MCF 10A (cell line): ENCODE results near the gene MRFAP1L1. TPM values are rescaled to one million over a fixed set of nuclear protein-coding genes. Genes with fewer than 3 reads are reported as not detected.
"Not testable (repeated sequence)": the region's sequence is repeated elsewhere in the genome, so short reads cannot be mapped to it uniquely, and the experiment has no call there.

Experiments used
- Bru-seq: library from RNA; stranded (reverse); fragments of 400-500 nt; gene quantifications from one replicate; lab custom pipeline; 2021; lab: Mats Ljungman, UMichigan
- BruChase-seq, 2 experiments: library from RNA; stranded (reverse); fragments of 400-500 nt; gene quantifications; one replicate each; lab custom pipeline; 2021; lab: Mats Ljungman, UMichigan
- BruUV-seq: library from RNA; stranded (reverse); fragments of 400-500 nt; replicated peaks from 2 replicates; lab custom pipeline; 2021; lab: Mats Ljungman, UMichigan
- CTCF ChIA-PET: fragments of 300-600 bp; sonication (Branson Sonifier 250); formaldehyde crosslinking; extraction: SDS; loops from one replicate; lab custom pipeline; 2021; ENCODE audit warnings: antibody characterized with exemption, inconsistent platforms; lab: Yijun Ruan, JAX
- POLR2A ChIA-PET: fragments of 300-600, 350-650 bp; sonication (Branson Sonifier 250); formaldehyde crosslinking; extraction: SDS; loops from one replicate; lab custom pipeline; 2020; ENCODE audit warnings: antibody characterized with exemption, inconsistent platforms; lab: Yijun Ruan, JAX
- DNase-seq: peaks from one replicate; pipeline ENCODE4 v3.0.0-alpha.2; 2018; ENCODE audit not compliant: unreplicated experiment
- H3K27ac Mint-ChIP-seq: one replicate; pipeline ENCODE4 v1.8.0; 2022; ENCODE audit warnings: mild to moderate bottlenecking, low read depth, mixed read lengths; ENCODE audit not compliant: unreplicated experiment
- H3K27me3 Mint-ChIP-seq: one replicate; pipeline ENCODE4 v1.8.0; 2022; ENCODE audit warnings: mixed read lengths; ENCODE audit not compliant: insufficient read depth, unreplicated experiment
- H3K36me3 Mint-ChIP-seq: one replicate; pipeline ENCODE4 v1.8.0; 2022; ENCODE audit warnings: mild to moderate bottlenecking, moderate library complexity, mixed read lengths; ENCODE audit not compliant: insufficient read depth, unreplicated experiment
- H3K4me1 Mint-ChIP-seq: one replicate; pipeline ENCODE4 v1.8.0; 2022; ENCODE audit warnings: mixed read lengths; ENCODE audit not compliant: insufficient read depth, unreplicated experiment
- H3K4me3 Mint-ChIP-seq: one replicate; pipeline ENCODE4 v1.8.0; 2022; ENCODE audit warnings: mild to moderate bottlenecking, moderate library complexity, mixed read lengths; ENCODE audit not compliant: unreplicated experiment
- H3K9me3 Mint-ChIP-seq: one replicate; pipeline ENCODE4 v1.8.0; 2022; ENCODE audit warnings: mixed read lengths; ENCODE audit not compliant: unreplicated experiment
- CTCF ChIP-seq: fragments of 200-600 bp; IDR thresholded peaks from one replicate; pipeline ENCODE4 v1.8.0; 2022; ENCODE audit warnings: antibody characterized with exemption, mild to moderate bottlenecking; ENCODE audit not compliant: unreplicated experiment
- intact Hi-C: fragments of 100-400 bp; cut with micrococcal nuclease; formaldehyde crosslinking; loops from 2 replicates; pipeline ENCODE4 v1.14.1; 2022
- long read RNA-seq: library from polyadenylated mRNA; stranded (forward); transcript quantifications from one replicate; pipeline ENCODE4 v2.0.0, GENCODE V29; 2022
- total RNA-seq: library from RNA; stranded (reverse); gene quantifications from 2 replicates; pipeline ENCODE4 v1.2.3, GENCODE V29; 2022

The MRFAP1L1 gene
- total RNA-seq (42.5 and 63.2 TPM in 2 replicates), Bru-seq, nascent RNA (percentile 98 among the genes with signal in this experiment), BruChase-seq, experiment 1, labeled RNA remaining after a 6-hour chase (percentile 100 among the genes with signal in this experiment), BruChase-seq, experiment 2, labeled RNA remaining after a 2-hour chase (percentile 100 among the genes with signal in this experiment)
- long read RNA-seq, transcript MRFAP1L1-201 (2 exons, 1,593 nt), result major isoform, 55 of 66 reads
- long read RNA-seq, transcript MRFAP1L1-202 (1 exons, 2,127 nt), result minor isoform, 7 of 66 reads
- long read RNA-seq, partial matches to known transcripts, result 0 of 66 reads
- long read RNA-seq, other reads (novel, unspliced or antisense), result 4 of 66 reads

- Mint-ChIP-seq H3K9me3 (no peaks in the 10 kb centered on the region), H3K4me1 (peaks cover 46% of the 10 kb centered on the region), H3K27ac (peak within 1 kb of the TSS; percentile 98), H3K4me3 (peak within 1 kb of the TSS; percentile 98), H3K27me3 (no peaks in the 10 kb centered on the region), H3K36me3 (peaks cover 44% of the 10 kb centered on the region)
- ChIA-PET POLR2A (interaction anchor here (0.7 to 8.0 kb wide), 23 partner anchors 7 to 358 kb away, joined by 3 to 101 read pairs (median 4); partner anchors contain the start of genes BLOC1S4, GRPEL1, MRFAP1 and S100P), CTCF (interaction anchor here (0.6 to 1.5 kb wide), 7 partner anchors 9 to 165 kb away, joined by 3 to 6 read pairs (median 4); no protein-coding TSS in a partner anchor)
- TSS peak; percentile 80 for BruUV-seq
- peak; percentile 6 for TF ChIP-seq CTCF
- intact Hi-C loops, result loop anchor here (2.0 kb wide), 1 partner anchor 35 kb away; a partner anchor contains a TSS
- DNase-seq, result peak; percentile 96
Observed at GRCh38 chr4:6709230-6710114, at the start of gene MRFAP1L1. TSS of gene MRFAP1L1 (minus strand) at chr4:6709865. CDS start at chr4:6709629, 236 bp downstream.

- CTCF ChIA-PET, result interaction anchor here (0.6 to 5.2 kb wide), 3 partner anchors 9 to 227 kb away, joined by 3 to 25 read pairs (median 3); no protein-coding TSS in a partner anchor
Observed at GRCh38 chr4:6758728-6759127, 49.1 kb upstream of the MRFAP1L1 start.

GRCh38 chr4:6756345-6756744, 46.7 kb upstream of the MRFAP1L1 start:
- CTCF ChIA-PET, result interaction anchor here (1.1 kb wide), 1 partner anchor 37 kb away, joined by 4 read pairs; no protein-coding TSS in a partner anchor
- intact Hi-C loops, H3K36me3 Mint-ChIP-seq, H3K27ac Mint-ChIP-seq, H3K27me3 Mint-ChIP-seq, H3K9me3 Mint-ChIP-seq, H3K4me3 Mint-ChIP-seq, BruUV-seq, DNase-seq, POLR2A ChIA-PET: not testable (repeated sequence)
- peaks cover 12% of the 10 kb centered on the region for H3K4me1 Mint-ChIP-seq

More at GRCh38 chr4:6758728-6759127, 49.1 kb upstream of the MRFAP1L1 start:
- Mint-ChIP-seq H3K4me3 (no peak overlapping the region), H3K36me3 (no peaks in the 10 kb centered on the region), H3K27me3 (no peaks in the 10 kb centered on the region), H3K4me1 (peaks cover 19% of the 10 kb centered on the region), H3K9me3 (no peaks in the 10 kb centered on the region), H3K27ac (no peak overlapping the region)
- intact Hi-C loops, result no loop called here
- DNase-seq, result no peak
- no TSS peak for BruUV-seq
- POLR2A ChIA-PET, result interaction anchor here (0.9 to 2.1 kb wide), 3 partner anchors 9 to 50 kb away, joined by 3 to 7 read pairs (median 3); partner anchors contain the start of gene BLOC1S4
- TF ChIP-seq CTCF, result no peak

GRCh38 chr4:6755088-6755753, 45.6 kb upstream of the MRFAP1L1 start:
- DNase-seq, result no peak
- no TSS peak for BruUV-seq
- no peak overlapping the region for H3K4me3 Mint-ChIP-seq
- TF ChIP-seq CTCF, result no peak
- H3K36me3 Mint-ChIP-seq, result no peaks in the 10 kb centered on the region
- H3K4me1 Mint-ChIP-seq, result peaks cover 6% of the 10 kb centered on the region
- H3K9me3 Mint-ChIP-seq, result no peaks in the 10 kb centered on the region
- intact Hi-C loops, result no loop called here
- H3K27ac Mint-ChIP-seq, result no peak overlapping the region
- CTCF ChIA-PET, result interaction anchor here (1.3 kb wide), 1 partner anchor 119 kb away, joined by 3 read pairs; no protein-coding TSS in a partner anchor
- no peaks in the 10 kb centered on the region for H3K27me3 Mint-ChIP-seq
- POLR2A ChIA-PET, result no interaction called here
